IMR-90 (cell line): ENCODE data around the gene DUS2.

Experiments used
- BHLHE40 ChIP-seq: fragments of 150-350 bp; IDR thresholded peaks from 2 replicates; pipeline ENCODE4 v1.6.1; 2016; ENCODE audit warnings: mild to moderate bottlenecking, low read depth, low read length
- CEBPB ChIP-seq: IDR thresholded peaks from 2 replicates; pipeline ENCODE4 v1.6.1; 2012; ENCODE audit warnings: low read depth, low read length, improper control_type of control experiment
- CHD1 ChIP-seq: IDR thresholded peaks from 2 replicates; pipeline ENCODE4 v1.6.1; 2012; ENCODE audit warnings: low read depth, low read length, improper control_type of control experiment
- CTCF ChIP-seq: conservative IDR thresholded peaks from 2 replicates; pipeline ENCODE4 v1.5.1; 2012; ENCODE audit warnings: mild to moderate bottlenecking, low read depth, low read length, improper control_type of control experiment
- MAFK ChIP-seq: IDR thresholded peaks from 2 replicates; pipeline ENCODE4 v1.6.1; 2012; ENCODE audit warnings: low read depth, low read length, improper control_type of control experiment
- MAZ ChIP-seq: IDR thresholded peaks from 2 replicates; pipeline ENCODE4 v1.6.1; 2012; ENCODE audit warnings: low read depth, mild to moderate bottlenecking, low read length, improper control_type of control experiment, moderate library complexity, borderline replicate concordance
- MXI1 ChIP-seq: IDR thresholded peaks from 2 replicates; pipeline ENCODE4 v1.6.1; 2012; ENCODE audit warnings: low read depth, mild to moderate bottlenecking, low read length, moderate library complexity, borderline replicate concordance
- NFE2L2 ChIP-seq: fragments of 150-350 bp; IDR thresholded peaks from 2 replicates; pipeline ENCODE4 v1.6.1; 2016; ENCODE audit warnings: low read depth, mild to moderate bottlenecking, low read length
- POLR2A ChIP-seq: IDR thresholded peaks from 2 replicates; pipeline ENCODE4 v1.6.1; 2012; ENCODE audit warnings: mild to moderate bottlenecking, low read depth, low read length
- RAD21 ChIP-seq: IDR thresholded peaks from 2 replicates; pipeline ENCODE4 v1.6.1; 2012; ENCODE audit warnings: low read length, improper control_type of control experiment
- RCOR1 ChIP-seq: IDR thresholded peaks from 2 replicates; pipeline ENCODE4 v1.6.1; 2012; ENCODE audit warnings: mild to moderate bottlenecking, low read length, improper control_type of control experiment; ENCODE audit not compliant: insufficient replicate concordance
- SMC3 ChIP-seq: fragments of 150-350 bp; IDR thresholded peaks from 2 replicates; pipeline ENCODE4 v1.6.1; 2016; ENCODE audit warnings: low read depth, mild to moderate bottlenecking, antibody characterized with exemption, low read length, moderate library complexity
- USF2 ChIP-seq: fragments of 150-350 bp; IDR thresholded peaks from 2 replicates; pipeline ENCODE4 v1.6.1; 2017; ENCODE audit warnings: mild to moderate bottlenecking, antibody characterized with exemption, low read length, low read depth

- TF ChIP-seq NFE2L2: no peak
- no peak for TF ChIP-seq CTCF
- no peak for TF ChIP-seq MXI1
- no peak for TF ChIP-seq USF2
- no peak for TF ChIP-seq MAZ
- no peak for TF ChIP-seq SMC3
- TF ChIP-seq RCOR1: no peak
- no peak for TF ChIP-seq CEBPB
- TF ChIP-seq CHD1: no peak
- no peak for TF ChIP-seq POLR2A
- TF ChIP-seq BHLHE40: no peak
- no peak for TF ChIP-seq RAD21
- TF ChIP-seq MAFK: no peak
These were observed 74.8 kb downstream of the DUS2 start for GRCh38 chr16:68097895-68098294.
